Endothelial cell of umbilical vein (primary cell): ENCODE data around the gene KLF3. TPM values are rescaled to one million over a fixed set of nuclear protein-coding genes. Genes with fewer than 3 reads are reported as not detected.

Experiments
- BruUV-seq: library from RNA; stranded (reverse); fragments of 400-500 nt; replicated peaks from 2 replicates; lab custom pipeline; 2021; lab: Mats Ljungman, UMichigan
- CTCF ChIA-PET: fragments of 300-600, 350-600 bp; sonication (Branson Sonifier 250); formaldehyde crosslinking; loops from one replicate; lab custom pipeline; 2021; ENCODE audit warnings: antibody characterized with exemption, inconsistent platforms; lab: Charles Lee
- POLR2A ChIA-PET: fragments of 300-600, 350-600 bp; sonication (Branson Sonifier 250); formaldehyde crosslinking; loops from one replicate; lab custom pipeline; 2021; ENCODE audit warnings: antibody characterized with exemption, inconsistent platforms; lab: Charles Lee
- DNase-seq: peaks from one replicate; pipeline ENCODE4 v3.0.0-alpha.2; 2011; ENCODE audit warnings: low read depth, low spot score
- FAIRE-seq: peaks from 2 replicates; lab custom pipeline; 2011; peaks lifted over from hg19 to GRCh38; lab: Jason Lieb, UNC
- H2AFZ ChIP-seq: 2 replicates; pipeline ENCODE4 v1.6.0; 2012; ENCODE audit warnings: low read depth, low read length, control low read depth, inconsistent platforms
- H3K27ac ChIP-seq: 2 replicates; pipeline ENCODE4 v1.5.1; 2011; ENCODE audit warnings: low read depth, mild to moderate bottlenecking, control low read depth, low read length, moderate library complexity; ENCODE audit not compliant: insufficient read depth
- H3K27me3 ChIP-seq, 2 experiments: 2 replicates each; pipeline versions ENCODE4 v1.6.0 to v1.6.1; 2011; ENCODE audit warnings: low read length in 2 of 2, mixed read lengths in 1 of 2; ENCODE audit not compliant: control insufficient read depth in 2 of 2, insufficient read depth in 2 of 2
- H3K36me3 ChIP-seq, 2 experiments: 2 replicates in 1 of 2; 3 replicates in 1 of 2; pipeline ENCODE4 v1.5.1; 2011; ENCODE audit warnings: low read length in 2 of 2, mild to moderate bottlenecking in 1 of 2, moderate library complexity in 1 of 2; ENCODE audit not compliant: control insufficient read depth in 2 of 2, insufficient read depth in 2 of 2; ENCODE audit errors: extremely low read depth in 1 of 2
- H3K4me1 ChIP-seq: 3 replicates; pipeline ENCODE4 v1.5.1; 2011; ENCODE audit warnings: mild to moderate bottlenecking, low read length; ENCODE audit not compliant: control insufficient read depth, insufficient read depth; ENCODE audit errors: extremely low read depth
- H3K4me2 ChIP-seq: 2 replicates; pipeline ENCODE4 v1.6.1; 2011; ENCODE audit warnings: low read length, control low read depth, mixed read lengths; ENCODE audit not compliant: insufficient read depth
- H3K4me3 ChIP-seq, 3 experiments: fragments of 200-600 bp in 1 of 3; sonication (generic), shearing (Covaris generic) in 1 of 3; replicated peaks in 1 of 3; 2 replicates each; pipeline ENCODE4 v1.5.1; 2011 to 2016; ENCODE audit warnings: control low read depth in 3 of 3, low read length in 3 of 3, mild to moderate bottlenecking in 2 of 3, inconsistent platforms in 1 of 3, low read depth in 1 of 3, moderate library complexity in 1 of 3; ENCODE audit not compliant: insufficient read depth in 1 of 3
- H3K79me2 ChIP-seq: 2 replicates; pipeline ENCODE4 v1.6.0; 2012; ENCODE audit warnings: low read length, inconsistent platforms; ENCODE audit not compliant: control insufficient read depth, insufficient read depth
- H3K9ac ChIP-seq: replicated peaks from 2 replicates; pipeline ENCODE3; 2011; ENCODE audit warnings: low read length, control low read depth; ENCODE audit not compliant: insufficient read depth; ENCODE audit errors: extremely low read depth
- H3K9me1 ChIP-seq: replicated peaks from 3 replicates; pipeline ENCODE4 v1.6.0; 2011; ENCODE audit warnings: mild to moderate bottlenecking, low read length; ENCODE audit not compliant: control insufficient read depth, insufficient read depth; ENCODE audit errors: extremely low read depth
- H3K9me3 ChIP-seq: replicated peaks from 2 replicates; pipeline ENCODE4 v1.5.1; 2012; ENCODE audit warnings: low read length, inconsistent platforms; ENCODE audit not compliant: control insufficient read depth, insufficient read depth
- H4K20me1 ChIP-seq: replicated peaks from 2 replicates; pipeline ENCODE3; 2011; ENCODE audit warnings: mild to moderate bottlenecking, low read length; ENCODE audit not compliant: control insufficient read depth, insufficient read depth; ENCODE audit errors: extremely low read depth
- EZH2 ChIP-seq: IDR thresholded peaks from 2 replicates; pipeline ENCODE4 v1.6.1; 2012; ENCODE audit warnings: borderline replicate concordance, low read depth, mild to moderate bottlenecking, moderate library complexity, low read length, inconsistent platforms; ENCODE audit not compliant: severe bottlenecking
- FOS ChIP-seq: IDR thresholded peaks from 2 replicates; pipeline ENCODE4 v1.6.1; 2011; ENCODE audit warnings: mild to moderate bottlenecking, low read length, moderate library complexity, borderline replicate concordance; ENCODE audit not compliant: insufficient read depth
- GATA2 ChIP-seq: IDR thresholded peaks from 2 replicates; pipeline ENCODE4 v1.7.0; 2011; ENCODE audit warnings: low read depth, mild to moderate bottlenecking, moderate library complexity, mixed read lengths, low read length; ENCODE audit not compliant: insufficient read length, insufficient read depth
- JUN ChIP-seq: IDR thresholded peaks from 2 replicates; pipeline ENCODE4 v1.6.1; 2011; ENCODE audit warnings: borderline replicate concordance, low read depth; ENCODE audit not compliant: insufficient read length, insufficient read depth
- MYC ChIP-seq: IDR thresholded peaks from one replicate; pipeline ENCODE4 v1.6.1; 2011; ENCODE audit warnings: mild to moderate bottlenecking, low read depth, low read length
- POLR2A ChIP-seq: IDR thresholded peaks from 2 replicates; pipeline ENCODE4 v1.6.1; 2012; ENCODE audit warnings: low read depth, mild to moderate bottlenecking, control low read depth, low read length
- POLR2AphosphoS5 ChIP-seq: IDR thresholded peaks from 2 replicates; pipeline ENCODE4 v1.6.1; 2012; ENCODE audit warnings: low read depth, mild to moderate bottlenecking, control low read depth, low read length, moderate library complexity; ENCODE audit not compliant: insufficient read depth
- dilution Hi-C: fragments of 300-500 bp; cut with MboI; formaldehyde crosslinking; loops from one replicate; pipeline ENCODE4 v1.15.0; 2019; ENCODE audit warnings: low sequenced_read_pairs; ENCODE audit not compliant: extremely low pct_ligation_motif_present
- intact Hi-C: fragments of 100-400 bp; cut with micrococcal nuclease; formaldehyde crosslinking; loops from one replicate; pipeline ENCODE4 v1.10.0; 2022
- polyA plus RNA-seq, 4 experiments: library from polyadenylated mRNA; depleted of rRNA in 3 of 4; stranded (reverse) in 3 of 4; unstranded in 1 of 4; fragments of >200 nt; gene quantifications; 2 replicates each; pipeline versions ENCODE4 v1.2.1 to v1.2.3, GENCODE V29; 2011 to 2012; ENCODE audit warnings: missing spikeins in 1 of 4
- total RNA-seq: library from RNA; stranded (reverse); gene quantifications from 2 replicates; pipeline ENCODE4 v1.2.3, GENCODE V29; 2021
- TF ChIP-seq, protein P1 (sequence below): IDR thresholded peaks from 2 replicates; pipeline ENCODE4 v1.6.1; 2011; ENCODE audit not compliant: insufficient read depth, insufficient read length
- TF ChIP-seq, protein P2 (sequence below), 2 donors: IDR thresholded peaks; 1 replicate in 1 of 2; 2 replicates in 1 of 2; pipeline ENCODE4 v1.5.1; 2011; ENCODE audit warnings: low read length in 2 of 2, mild to moderate bottlenecking in 2 of 2, moderate library complexity in 2 of 2, control low read depth in 1 of 2, inconsistent platforms in 1 of 2, low read depth in 1 of 2; ENCODE audit not compliant: insufficient read depth in 1 of 2; ENCODE audit errors: extremely low read depth in 1 of 2

The KLF3 gene
- total and polyA plus RNA-seq, 2 donors (not counting 3 experiments of a cell fraction or from before 2014, with no cell fraction given): 27.7 to 50.5 TPM

GRCh38 chr4:38681281-38681991, 17.4 kb downstream of the KLF3 start:
- FAIRE-seq (no peak), DNase-seq (no peak)
- H3K79me2 ChIP-seq: peaks cover 84% of the 10 kb centered on the region
- no peak overlapping the region for H2AFZ ChIP-seq
- H3K4me3 ChIP-seq: no peak overlapping the region
- peaks cover 9 to 18% of the 10 kb centered on the region in 2 experiments for H3K36me3 ChIP-seq
- BruUV-seq: no TSS peak
- no peaks in the 10 kb centered on the region for H3K9me1 ChIP-seq
- no peak overlapping the region for H3K27ac ChIP-seq
- ChIA-PET CTCF (interaction anchor here (1.7 kb wide), 1 partner anchor 362 kb away, joined by 5 read pairs; no protein-coding TSS in a partner anchor), POLR2A (no interaction called here)
- intact Hi-C loops: no loop called here
- H4K20me1 ChIP-seq: peaks cover 9% of the 10 kb centered on the region
- H3K4me2 ChIP-seq: no peak overlapping the region
- no peaks in the 10 kb centered on the region for H3K27me3 ChIP-seq
- no peak for TF ChIP-seq MYC
- no peak for TF ChIP-seq POLR2A
- TF ChIP-seq, protein P1, sequence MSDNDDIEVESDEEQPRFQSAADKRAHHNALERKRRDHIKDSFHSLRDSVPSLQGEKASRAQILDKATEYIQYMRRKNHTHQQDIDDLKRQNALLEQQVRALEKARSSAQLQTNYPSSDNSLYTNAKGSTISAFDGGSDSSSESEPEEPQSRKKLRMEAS: no peak
- no peak for TF ChIP-seq FOS
- no peak for TF ChIP-seq JUN
- no peak for TF ChIP-seq GATA2
- no peak for TF ChIP-seq POLR2AphosphoS5
- TF ChIP-seq, protein P2, sequence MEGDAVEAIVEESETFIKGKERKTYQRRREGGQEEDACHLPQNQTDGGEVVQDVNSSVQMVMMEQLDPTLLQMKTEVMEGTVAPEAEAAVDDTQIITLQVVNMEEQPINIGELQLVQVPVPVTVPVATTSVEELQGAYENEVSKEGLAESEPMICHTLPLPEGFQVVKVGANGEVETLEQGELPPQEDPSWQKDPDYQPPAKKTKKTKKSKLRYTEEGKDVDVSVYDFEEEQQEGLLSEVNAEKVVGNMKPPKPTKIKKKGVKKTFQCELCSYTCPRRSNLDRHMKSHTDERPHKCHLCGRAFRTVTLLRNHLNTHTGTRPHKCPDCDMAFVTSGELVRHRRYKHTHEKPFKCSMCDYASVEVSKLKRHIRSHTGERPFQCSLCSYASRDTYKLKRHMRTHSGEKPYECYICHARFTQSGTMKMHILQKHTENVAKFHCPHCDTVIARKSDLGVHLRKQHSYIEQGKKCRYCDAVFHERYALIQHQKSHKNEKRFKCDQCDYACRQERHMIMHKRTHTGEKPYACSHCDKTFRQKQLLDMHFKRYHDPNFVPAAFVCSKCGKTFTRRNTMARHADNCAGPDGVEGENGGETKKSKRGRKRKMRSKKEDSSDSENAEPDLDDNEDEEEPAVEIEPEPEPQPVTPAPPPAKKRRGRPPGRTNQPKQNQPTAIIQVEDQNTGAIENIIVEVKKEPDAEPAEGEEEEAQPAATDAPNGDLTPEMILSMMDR (IDR thresholded peaks at IDR 0.05; ENCODE audit: extremely low read depth in 1 of 2, insufficient read depth in 1 of 2, low read depth in 1 of 2, low read length in 2 of 2): no peak
- TF ChIP-seq EZH2: no peak
- H3K4me1 ChIP-seq: peaks cover 15% of the 10 kb centered on the region
- dilution Hi-C loops: no loop called here
- no peak overlapping the region for H3K9ac ChIP-seq
- H3K9me3 ChIP-seq: no peaks in the 10 kb centered on the region
